Body of pancreas (tissue), 4 donors: ENCODE data around the gene ZDHHC18.
"Not testable (repeated sequence)": the region's sequence is repeated elsewhere in the genome, so short reads cannot be mapped to it uniquely, and the experiment has no call there.

Experiments used
- POLR2A ChIP-seq, 3 donors: fragments of 450-650 bp; IDR thresholded peaks; one replicate each; pipeline ENCODE4 v1.6.1; 2016; ENCODE audit warnings: antibody characterized with exemption in 3 of 3, mild to moderate bottlenecking in 2 of 3
- TF ChIP-seq, protein P1 (sequence below), 7 experiments: fragments of 450-650 bp in 4 of 7; fragments of 200-600 bp in 3 of 7; sonication (generic) in 3 of 7; IDR thresholded peaks; one replicate each; pipeline ENCODE4 v1.5.1; 2016 to 2019; ENCODE audit warnings: antibody characterized with exemption in 7 of 7

DNA sequence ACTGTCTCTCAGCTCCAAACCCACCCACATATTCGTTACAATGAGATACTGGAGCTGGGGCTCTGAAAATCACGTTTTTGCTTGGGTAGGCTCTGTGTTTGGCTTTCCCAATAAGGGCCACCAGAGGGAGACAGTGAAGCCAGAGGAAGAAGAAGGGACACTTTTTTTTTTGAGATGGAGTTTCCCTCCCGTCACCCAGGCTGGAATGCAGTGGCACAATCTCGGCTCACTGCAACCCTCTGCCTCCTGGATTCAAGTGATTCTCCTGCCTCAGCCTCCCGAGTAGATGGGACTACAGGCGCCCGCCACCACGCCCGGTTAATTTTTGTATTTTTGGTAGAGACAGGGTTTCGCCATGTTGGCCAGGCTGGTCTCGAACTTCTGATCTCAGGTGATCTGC lies 16.4 kb upstream of the ZDHHC18 start:
- TF ChIP-seq, protein P1, sequence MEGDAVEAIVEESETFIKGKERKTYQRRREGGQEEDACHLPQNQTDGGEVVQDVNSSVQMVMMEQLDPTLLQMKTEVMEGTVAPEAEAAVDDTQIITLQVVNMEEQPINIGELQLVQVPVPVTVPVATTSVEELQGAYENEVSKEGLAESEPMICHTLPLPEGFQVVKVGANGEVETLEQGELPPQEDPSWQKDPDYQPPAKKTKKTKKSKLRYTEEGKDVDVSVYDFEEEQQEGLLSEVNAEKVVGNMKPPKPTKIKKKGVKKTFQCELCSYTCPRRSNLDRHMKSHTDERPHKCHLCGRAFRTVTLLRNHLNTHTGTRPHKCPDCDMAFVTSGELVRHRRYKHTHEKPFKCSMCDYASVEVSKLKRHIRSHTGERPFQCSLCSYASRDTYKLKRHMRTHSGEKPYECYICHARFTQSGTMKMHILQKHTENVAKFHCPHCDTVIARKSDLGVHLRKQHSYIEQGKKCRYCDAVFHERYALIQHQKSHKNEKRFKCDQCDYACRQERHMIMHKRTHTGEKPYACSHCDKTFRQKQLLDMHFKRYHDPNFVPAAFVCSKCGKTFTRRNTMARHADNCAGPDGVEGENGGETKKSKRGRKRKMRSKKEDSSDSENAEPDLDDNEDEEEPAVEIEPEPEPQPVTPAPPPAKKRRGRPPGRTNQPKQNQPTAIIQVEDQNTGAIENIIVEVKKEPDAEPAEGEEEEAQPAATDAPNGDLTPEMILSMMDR (IDR thresholded peaks at IDR 0.05), result peak; percentile 32 to 82 (median 71)
- not testable (repeated sequence) for TF ChIP-seq POLR2A (IDR thresholded peaks at IDR 0.05)
